Activated B cell treated with CpG ODN at 0.5 μM for 24 hours (primary cell): ENCODE measurements around the gene ITM2C. TPM values are rescaled to one million over a fixed set of nuclear protein-coding genes. Genes with fewer than 3 reads are reported as not detected.

ENCODE experiments used
- ATAC-seq: fragments of 200-7000 bp; cut with Tn5 transposase; one replicate; pipeline ENCODE4 v1.10.0; 2021; ENCODE audit warnings: low read depth, mild to moderate bottlenecking, moderate library complexity
- CTCF ChIA-PET: fragments of 350-600 bp; sonication (Branson Sonifier 250); formaldehyde crosslinking; loops from one replicate; lab custom pipeline; 2021; ENCODE audit warnings: antibody characterized with exemption; lab: Charles Lee
- POLR2A ChIA-PET: fragments of 350-600 bp; sonication (Branson Sonifier 250); formaldehyde crosslinking; loops from one replicate; lab custom pipeline; 2021; ENCODE audit warnings: antibody characterized with exemption; lab: Charles Lee
- DNase-seq: peaks from one replicate; pipeline ENCODE4 v3.0.0; 2022
- H3K27ac Mint-ChIP-seq: one replicate; pipeline ENCODE4 v1.8.0; 2020; ENCODE audit warnings: mixed read lengths
- H3K27me3 Mint-ChIP-seq: one replicate; pipeline ENCODE4 v1.8.0; 2021; ENCODE audit warnings: mixed read lengths
- H3K36me3 Mint-ChIP-seq: one replicate; pipeline ENCODE4 v1.8.0; 2021; ENCODE audit warnings: low read depth, mixed read lengths
- H3K4me1 Mint-ChIP-seq: one replicate; pipeline ENCODE4 v1.8.0; 2021; ENCODE audit warnings: mixed read lengths
- H3K4me3 Mint-ChIP-seq: one replicate; pipeline ENCODE4 v1.8.0; 2020; ENCODE audit warnings: mild to moderate bottlenecking, mixed read lengths
- H3K9me3 Mint-ChIP-seq: one replicate; pipeline ENCODE4 v1.8.0; 2020; ENCODE audit warnings: mixed read lengths
- intact Hi-C: fragments of 100-400 bp; cut with micrococcal nuclease; formaldehyde crosslinking; loops from one replicate; pipeline ENCODE4 v1.15.1; 2024
- total RNA-seq: library from RNA; stranded (reverse); gene quantifications from 2 replicates; pipeline ENCODE4 v1.2.3, GENCODE V29; 2022
- TF ChIP-seq, protein P1 (sequence below): fragments of 200-600 bp; IDR thresholded peaks from one replicate; pipeline ENCODE4 v1.8.0; 2022; ENCODE audit warnings: antibody characterized with exemption, mild to moderate bottlenecking

The ITM2C gene
- total RNA-seq, 1 donor from 2014 or later: 102 TPM

- Mint-ChIP-seq H3K27me3 (no peaks in the 10 kb centered on the region), H3K27ac (peak overlapping the region; percentile 44), H3K9me3 (no peaks in the 10 kb centered on the region), H3K4me1 (peaks cover 43% of the 10 kb centered on the region), H3K4me3 (no peak overlapping the region), H3K36me3 (no peaks in the 10 kb centered on the region)
- intact Hi-C loops: no loop called here
- ChIA-PET CTCF (no interaction called here), POLR2A (no interaction called here)
- ATAC-seq: no peak
- DNase-seq: peak; percentile 8
- TF ChIP-seq, protein P1, sequence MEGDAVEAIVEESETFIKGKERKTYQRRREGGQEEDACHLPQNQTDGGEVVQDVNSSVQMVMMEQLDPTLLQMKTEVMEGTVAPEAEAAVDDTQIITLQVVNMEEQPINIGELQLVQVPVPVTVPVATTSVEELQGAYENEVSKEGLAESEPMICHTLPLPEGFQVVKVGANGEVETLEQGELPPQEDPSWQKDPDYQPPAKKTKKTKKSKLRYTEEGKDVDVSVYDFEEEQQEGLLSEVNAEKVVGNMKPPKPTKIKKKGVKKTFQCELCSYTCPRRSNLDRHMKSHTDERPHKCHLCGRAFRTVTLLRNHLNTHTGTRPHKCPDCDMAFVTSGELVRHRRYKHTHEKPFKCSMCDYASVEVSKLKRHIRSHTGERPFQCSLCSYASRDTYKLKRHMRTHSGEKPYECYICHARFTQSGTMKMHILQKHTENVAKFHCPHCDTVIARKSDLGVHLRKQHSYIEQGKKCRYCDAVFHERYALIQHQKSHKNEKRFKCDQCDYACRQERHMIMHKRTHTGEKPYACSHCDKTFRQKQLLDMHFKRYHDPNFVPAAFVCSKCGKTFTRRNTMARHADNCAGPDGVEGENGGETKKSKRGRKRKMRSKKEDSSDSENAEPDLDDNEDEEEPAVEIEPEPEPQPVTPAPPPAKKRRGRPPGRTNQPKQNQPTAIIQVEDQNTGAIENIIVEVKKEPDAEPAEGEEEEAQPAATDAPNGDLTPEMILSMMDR: no peak
Observed at GRCh38 chr2:230922951-230923717, 58.4 kb downstream of the ITM2C start.

- DNase-seq (no peak), ATAC-seq (no peak)
- intact Hi-C loops: loop anchor here (2.0 kb wide), 2 partner anchors 21 to 51 kb away; no protein-coding TSS in a partner anchor
- Mint-ChIP-seq H3K36me3 (no peaks in the 10 kb centered on the region), H3K27ac (peak overlapping the region; percentile 79), H3K9me3 (no peaks in the 10 kb centered on the region), H3K4me1 (peaks cover 42% of the 10 kb centered on the region), H3K27me3 (no peaks in the 10 kb centered on the region), H3K4me3 (peak overlapping the region; percentile 80)
- ChIA-PET CTCF (interaction anchor here (0.8 to 2.7 kb wide), 5 partner anchors 12 to 100 kb away, joined by 3 to 17 read pairs (median 3); no protein-coding TSS in a partner anchor), POLR2A (interaction anchor here (1.7 kb wide), 1 partner anchor 61 kb away, joined by 11 read pairs; no protein-coding TSS in a partner anchor)
- TF ChIP-seq, protein P1: no peak
Observed at GRCh38 chr2:230924092-230924469, 59.3 kb downstream of the ITM2C start.

GRCh38 chr2:230924470-230925341 lies 60.0 kb downstream of the ITM2C start, which contains the start of gene GPR55:
TSS of gene GPR55 (minus strand) at chr2:230925242. CDS start at chr2:230910962, 14,280 bp downstream.
- Mint-ChIP-seq H3K27me3 (no peaks in the 10 kb centered on the region), H3K9me3 (no peaks in the 10 kb centered on the region), H3K27ac (peak within 1 kb of the TSS; percentile 79), H3K36me3 (no peaks in the 10 kb centered on the region), H3K4me1 (peaks cover 40% of the 10 kb centered on the region), H3K4me3 (peak within 1 kb of the TSS; percentile 80)
- ATAC-seq: peak; percentile 81
- CTCF ChIA-PET: interaction anchor here (0.8 to 2.7 kb wide), 5 partner anchors 12 to 100 kb away, joined by 3 to 17 read pairs (median 3); no protein-coding TSS in a partner anchor
- TF ChIP-seq, protein P1: no peak
- intact Hi-C loops: loop anchor here (1.0 to 2.0 kb wide), 3 partner anchors 19 to 50 kb away; no protein-coding TSS in a partner anchor
- POLR2A ChIA-PET: interaction anchor here (0.9 to 1.7 kb wide), 3 partner anchors 33 to 60 kb away, joined by 3 to 11 read pairs (median 5); no protein-coding TSS in a partner anchor
- DNase-seq: peak; percentile 18

GRCh38 chr2:230925443-230925878 lies 60.7 kb downstream of the ITM2C start:
- no peak for ATAC-seq
- POLR2A ChIA-PET: interaction anchor here (0.9 to 1.7 kb wide), 3 partner anchors 32 to 59 kb away, joined by 3 to 11 read pairs (median 5); no protein-coding TSS in a partner anchor

More at GRCh38 chr2:230925443-230925878, 60.7 kb downstream of the ITM2C start:
- TF ChIP-seq, protein P1: no peak
- H3K4me3 Mint-ChIP-seq: peak overlapping the region; percentile 80
- DNase-seq: peak; percentile 12
- H3K9me3 Mint-ChIP-seq: no peaks in the 10 kb centered on the region
- no peaks in the 10 kb centered on the region for H3K36me3 Mint-ChIP-seq
- peak overlapping the region; percentile 79 for H3K27ac Mint-ChIP-seq
- intact Hi-C loops: loop anchor here (1.0 to 2.0 kb wide), 3 partner anchors 18 to 49 kb away; no protein-coding TSS in a partner anchor
- no peaks in the 10 kb centered on the region for H3K27me3 Mint-ChIP-seq
- H3K4me1 Mint-ChIP-seq: peaks cover 35% of the 10 kb centered on the region
- CTCF ChIA-PET: interaction anchor here (1.2 to 2.7 kb wide), 2 partner anchors 23 to 62 kb away, joined by 4 to 17 read pairs; no protein-coding TSS in a partner anchor
